ENCODE data around the gene REPS1.
"Not testable (repeated sequence)": the region's sequence is repeated elsewhere in the genome, so short reads cannot be mapped to it uniquely, and the experiment has no call there.

The REPS1 gene

GRCh38 chr6:138945354-138945753, 42.7 kb downstream of the REPS1 start:
- H3K36me3 ChIP-seq (ENCODE audit: control insufficient read depth, insufficient read depth, low read length): no peaks in the 10 kb centered on the region
- H2BK120ac ChIP-seq (ENCODE audit: low read depth, low read length): no peak overlapping the region
- H3K56ac ChIP-seq (ENCODE audit: low read length): no peak overlapping the region
- H3K4ac ChIP-seq (ENCODE audit: low read depth, low read length): peak overlapping the region; percentile 22
- H3K18ac ChIP-seq (ENCODE audit: low read length): peak overlapping the region; percentile 21
- no peak overlapping the region for H2AK5ac ChIP-seq (ENCODE audit: low read length)
- H3K79me2 ChIP-seq (ENCODE audit: control insufficient read depth, insufficient read depth, low read length): no peaks in the 10 kb centered on the region
- no peak overlapping the region for H3K27ac ChIP-seq (ENCODE audit: low read depth, low read length)
- peak; percentile 65 for DNase-seq
- H2BK5ac ChIP-seq (ENCODE audit: low read length): no peak overlapping the region
- no peak overlapping the region for H4K5ac ChIP-seq (ENCODE audit: low read length)
- WGBS (ENCODE audit: extremely low coverage, insufficient coverage, low lambda C conversion rate): no CpG with 5 or more reads among the region's 5 CpGs
- no peak overlapping the region for H3K4me2 ChIP-seq (ENCODE audit: low read length)
- H4K8ac ChIP-seq (ENCODE audit: low read depth, low read length): no peak overlapping the region
- no peaks in the 10 kb centered on the region for H3K79me1 ChIP-seq (ENCODE audit: low read length)
- no peak overlapping the region for H3K9ac ChIP-seq (ENCODE audit: low read length)
- no peak overlapping the region for H3K23ac ChIP-seq (ENCODE audit: low read length)
- no peaks in the 10 kb centered on the region for H3K4me1 ChIP-seq (ENCODE audit: control insufficient read depth, low read depth, low read length)
- no peak overlapping the region for H3K4me3 ChIP-seq (ENCODE audit: low read length)
- no peaks in the 10 kb centered on the region for H3K27me3 ChIP-seq (ENCODE audit: insufficient read depth, low read length, poor library complexity)
- H2BK15ac ChIP-seq (replicated peaks; ENCODE audit: low read depth): no peak overlapping the region

GRCh38 chr6:138944412-138944811, 43.6 kb downstream of the REPS1 start:
- H4K5ac ChIP-seq (ENCODE audit: low read length): no peak overlapping the region
- H2AK5ac ChIP-seq (ENCODE audit: low read length): no peak overlapping the region
- H4K8ac ChIP-seq (ENCODE audit: low read depth, low read length): no peak overlapping the region
- H3K18ac ChIP-seq (ENCODE audit: low read length): no peak overlapping the region
- H2BK5ac ChIP-seq (ENCODE audit: low read length): no peak overlapping the region
- WGBS (ENCODE audit: extremely low coverage, insufficient coverage, low lambda C conversion rate): no CpG with 5 or more reads among the region's 1 CpG
- DNase-seq: peak; percentile 77
- H3K27me3 ChIP-seq (ENCODE audit: insufficient read depth, low read length, poor library complexity): no peaks in the 10 kb centered on the region
- H3K4me2 ChIP-seq (ENCODE audit: low read length): no peak overlapping the region
- H3K4ac ChIP-seq (ENCODE audit: low read depth, low read length): no peak overlapping the region
- no peak overlapping the region for H2BK15ac ChIP-seq (replicated peaks; ENCODE audit: low read depth)
- H3K79me2 ChIP-seq (ENCODE audit: control insufficient read depth, insufficient read depth, low read length): no peaks in the 10 kb centered on the region
- H3K27ac ChIP-seq (ENCODE audit: low read depth, low read length): no peak overlapping the region
- H3K79me1 ChIP-seq (ENCODE audit: low read length): no peaks in the 10 kb centered on the region
- no peak overlapping the region for H2BK120ac ChIP-seq (ENCODE audit: low read depth, low read length)
- no peak overlapping the region for H3K4me3 ChIP-seq (ENCODE audit: low read length)
- H3K36me3 ChIP-seq (ENCODE audit: control insufficient read depth, insufficient read depth, low read length): no peaks in the 10 kb centered on the region
- no peak overlapping the region for H3K56ac ChIP-seq (ENCODE audit: low read length)
- no peak overlapping the region for H3K23ac ChIP-seq (ENCODE audit: low read length)
- H3K4me1 ChIP-seq (ENCODE audit: control insufficient read depth, low read depth, low read length): no peaks in the 10 kb centered on the region
- H3K9ac ChIP-seq (ENCODE audit: low read length): no peak overlapping the region

GRCh38 chr6:138943089-138943625, 44.9 kb downstream of the REPS1 start:
- H3K4me3 ChIP-seq (ENCODE audit: low read length): no peak overlapping the region

GRCh38 chr6:138936873-138937272, 51.2 kb downstream of the REPS1 start:
- H2AK5ac ChIP-seq (ENCODE audit: low read length); H2BK15ac ChIP-seq (replicated peaks; ENCODE audit: low read depth); H3K56ac ChIP-seq (ENCODE audit: low read length); H3K4me3 ChIP-seq (ENCODE audit: low read length); H4K5ac ChIP-seq (ENCODE audit: low read length); H3K18ac ChIP-seq (ENCODE audit: low read length); H3K27ac ChIP-seq (ENCODE audit: low read depth, low read length); H3K4ac ChIP-seq (ENCODE audit: low read depth, low read length); H3K9ac ChIP-seq (ENCODE audit: low read length); H3K79me1 ChIP-seq (ENCODE audit: low read length); H2BK120ac ChIP-seq (ENCODE audit: low read depth, low read length); H3K4me2 ChIP-seq (ENCODE audit: low read length); H3K23ac ChIP-seq (ENCODE audit: low read length); H3K79me2 ChIP-seq (ENCODE audit: control insufficient read depth, insufficient read depth, low read length); H3K27me3 ChIP-seq (ENCODE audit: insufficient read depth, low read length, poor library complexity); H3K4me1 ChIP-seq (ENCODE audit: control insufficient read depth, low read depth, low read length); H4K8ac ChIP-seq (ENCODE audit: low read depth, low read length); DNase-seq; H2BK5ac ChIP-seq (ENCODE audit: low read length); H3K36me3 ChIP-seq (ENCODE audit: control insufficient read depth, insufficient read depth, low read length): not testable (repeated sequence)
- no CpG with 5 or more reads among the region's 1 CpG for WGBS (ENCODE audit: extremely low coverage, insufficient coverage, low lambda C conversion rate)

More at GRCh38 chr6:138943089-138943625, 44.9 kb downstream of the REPS1 start:
- Histone ChIP-seq H3K79me2 (ENCODE audit: control insufficient read depth, insufficient read depth, low read length) (no peaks in the 10 kb centered on the region), H2AK5ac (ENCODE audit: low read length) (no peak overlapping the region), H3K79me1 (ENCODE audit: low read length) (no peaks in the 10 kb centered on the region), H3K23ac (ENCODE audit: low read length) (no peak overlapping the region), H3K18ac (ENCODE audit: low read length) (no peak overlapping the region), H3K36me3 (ENCODE audit: control insufficient read depth, insufficient read depth, low read length) (no peaks in the 10 kb centered on the region), H3K56ac (ENCODE audit: low read length) (no peak overlapping the region), H3K27me3 (ENCODE audit: insufficient read depth, low read length, poor library complexity) (no peaks in the 10 kb centered on the region), H3K27ac (ENCODE audit: low read depth, low read length) (no peak overlapping the region), H2BK15ac (replicated peaks; ENCODE audit: low read depth) (no peak overlapping the region), H2BK5ac (ENCODE audit: low read length) (no peak overlapping the region), H3K4me1 (ENCODE audit: control insufficient read depth, low read depth, low read length) (no peaks in the 10 kb centered on the region), H4K5ac (ENCODE audit: low read length) (no peak overlapping the region), H3K4ac (ENCODE audit: low read depth, low read length) (no peak overlapping the region), H4K8ac (ENCODE audit: low read depth, low read length) (no peak overlapping the region), H2BK120ac (ENCODE audit: low read depth, low read length) (no peak overlapping the region), H3K9ac (ENCODE audit: low read length) (no peak overlapping the region), H3K4me2 (ENCODE audit: low read length) (no peak overlapping the region)
- no peak for DNase-seq
- WGBS (ENCODE audit: extremely low coverage, insufficient coverage, low lambda C conversion rate): no CpG with 5 or more reads among the region's 2 CpGs

GRCh38 chr6:138931660-138932059, 56.4 kb downstream of the REPS1 start:
- H3K27ac ChIP-seq (ENCODE audit: low read depth, low read length): no peak overlapping the region
- no peaks in the 10 kb centered on the region for H3K79me1 ChIP-seq (ENCODE audit: low read length)
- H3K4me3 ChIP-seq (ENCODE audit: low read length): no peak overlapping the region
- no peak overlapping the region for H3K4ac ChIP-seq (ENCODE audit: low read depth, low read length)
- no peak overlapping the region for H2BK5ac ChIP-seq (ENCODE audit: low read length)
- no peak overlapping the region for H3K4me2 ChIP-seq (ENCODE audit: low read length)
- no peak overlapping the region for H3K56ac ChIP-seq (ENCODE audit: low read length)
- H2AK5ac ChIP-seq (ENCODE audit: low read length): no peak overlapping the region
- no peak overlapping the region for H3K23ac ChIP-seq (ENCODE audit: low read length)
- no peak overlapping the region for H2BK15ac ChIP-seq (replicated peaks; ENCODE audit: low read depth)
- no peak for DNase-seq
- H3K18ac ChIP-seq (ENCODE audit: low read length): no peak overlapping the region
- no peak overlapping the region for H3K9ac ChIP-seq (ENCODE audit: low read length)
- H3K27me3 ChIP-seq (ENCODE audit: insufficient read depth, low read length, poor library complexity): no peaks in the 10 kb centered on the region
- H3K4me1 ChIP-seq (ENCODE audit: control insufficient read depth, low read depth, low read length): no peaks in the 10 kb centered on the region
- no peak overlapping the region for H4K5ac ChIP-seq (ENCODE audit: low read length)
- H3K36me3 ChIP-seq (ENCODE audit: control insufficient read depth, insufficient read depth, low read length): no peaks in the 10 kb centered on the region
- H4K8ac ChIP-seq (ENCODE audit: low read depth, low read length): no peak overlapping the region
- H2BK120ac ChIP-seq (ENCODE audit: low read depth, low read length): no peak overlapping the region
- no CpG with 5 or more reads among the region's 1 CpG for WGBS (ENCODE audit: extremely low coverage, insufficient coverage, low lambda C conversion rate)
- no peaks in the 10 kb centered on the region for H3K79me2 ChIP-seq (ENCODE audit: control insufficient read depth, insufficient read depth, low read length)

GRCh38 chr6:138926579-138926978, 61.5 kb downstream of the REPS1 start:
- DNase-seq: no peak
- no peak overlapping the region for H3K4me2 ChIP-seq (ENCODE audit: low read length)
- no peak overlapping the region for H2BK120ac ChIP-seq (ENCODE audit: low read depth, low read length)
- H3K79me1 ChIP-seq (ENCODE audit: low read length): no peaks in the 10 kb centered on the region
- H3K18ac ChIP-seq (ENCODE audit: low read length): no peak overlapping the region
- no peaks in the 10 kb centered on the region for H3K27me3 ChIP-seq (ENCODE audit: insufficient read depth, low read length, poor library complexity)
- H2BK5ac ChIP-seq (ENCODE audit: low read length): no peak overlapping the region
- WGBS (ENCODE audit: extremely low coverage, insufficient coverage, low lambda C conversion rate): no CpG with 5 or more reads among the region's 3 CpGs
- no peaks in the 10 kb centered on the region for H3K4me1 ChIP-seq (ENCODE audit: control insufficient read depth, low read depth, low read length)
- no peak overlapping the region for H3K23ac ChIP-seq (ENCODE audit: low read length)
- no peaks in the 10 kb centered on the region for H3K79me2 ChIP-seq (ENCODE audit: control insufficient read depth, insufficient read depth, low read length)
- H3K9ac ChIP-seq (ENCODE audit: low read length): no peak overlapping the region
- H3K27ac ChIP-seq (ENCODE audit: low read depth, low read length): no peak overlapping the region
- no peak overlapping the region for H3K4me3 ChIP-seq (ENCODE audit: low read length)
- H2AK5ac ChIP-seq (ENCODE audit: low read length): no peak overlapping the region
- no peak overlapping the region for H3K4ac ChIP-seq (ENCODE audit: low read depth, low read length)
- no peak overlapping the region for H2BK15ac ChIP-seq (replicated peaks; ENCODE audit: low read depth)
- no peak overlapping the region for H3K56ac ChIP-seq (ENCODE audit: low read length)
- H4K8ac ChIP-seq (ENCODE audit: low read depth, low read length): no peak overlapping the region
- no peaks in the 10 kb centered on the region for H3K36me3 ChIP-seq (ENCODE audit: control insufficient read depth, insufficient read depth, low read length)
- H4K5ac ChIP-seq (ENCODE audit: low read length): no peak overlapping the region

Measured in mesendoderm (in vitro differentiated cells).